ENCODE results near the gene IL1A. TPM values are rescaled to one million over a fixed set of nuclear protein-coding genes. Genes with fewer than 3 reads are reported as not detected.

The IL1A gene
- total RNA-seq, 2 donors from 2014 or later: 0.35 to 0.44 TPM

DNA sequence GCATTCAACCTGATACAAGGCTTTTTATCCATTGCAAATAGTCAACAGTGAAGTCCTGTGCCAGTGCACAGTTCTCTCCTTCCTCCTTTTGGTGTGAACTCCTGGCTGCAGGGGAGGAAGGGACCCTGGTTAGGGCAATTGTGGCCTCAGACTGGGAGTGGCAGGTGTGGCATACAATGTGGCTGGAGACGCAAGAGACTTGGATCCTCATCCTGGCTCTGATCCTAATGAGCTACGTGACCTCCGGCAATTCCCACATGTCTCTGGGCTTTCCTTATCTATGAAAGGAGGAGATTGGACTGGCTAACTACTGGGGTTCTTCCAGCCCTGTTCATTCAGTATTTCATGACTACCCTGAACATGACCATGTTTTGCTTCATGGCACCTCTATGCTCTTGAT is 10.5 kb upstream of the IL1A start:
- no peak overlapping the region for H3K27ac Mint-ChIP-seq
- DNase-seq (no peak), ATAC-seq (no peak)
- no peak overlapping the region for H3K4me3 Mint-ChIP-seq
- no peaks in the 10 kb centered on the region for H3K27me3 Mint-ChIP-seq
- no peaks in the 10 kb centered on the region for H3K9me3 ChIP-seq (ENCODE audit: control insufficient read depth, low read length, poor library complexity, severe bottlenecking)
- H3K36me3 Mint-ChIP-seq (ENCODE audit: low read depth): peaks cover 2% of the 10 kb centered on the region
- peaks cover 3% of the 10 kb centered on the region for H3K4me1 Mint-ChIP-seq

DNA sequence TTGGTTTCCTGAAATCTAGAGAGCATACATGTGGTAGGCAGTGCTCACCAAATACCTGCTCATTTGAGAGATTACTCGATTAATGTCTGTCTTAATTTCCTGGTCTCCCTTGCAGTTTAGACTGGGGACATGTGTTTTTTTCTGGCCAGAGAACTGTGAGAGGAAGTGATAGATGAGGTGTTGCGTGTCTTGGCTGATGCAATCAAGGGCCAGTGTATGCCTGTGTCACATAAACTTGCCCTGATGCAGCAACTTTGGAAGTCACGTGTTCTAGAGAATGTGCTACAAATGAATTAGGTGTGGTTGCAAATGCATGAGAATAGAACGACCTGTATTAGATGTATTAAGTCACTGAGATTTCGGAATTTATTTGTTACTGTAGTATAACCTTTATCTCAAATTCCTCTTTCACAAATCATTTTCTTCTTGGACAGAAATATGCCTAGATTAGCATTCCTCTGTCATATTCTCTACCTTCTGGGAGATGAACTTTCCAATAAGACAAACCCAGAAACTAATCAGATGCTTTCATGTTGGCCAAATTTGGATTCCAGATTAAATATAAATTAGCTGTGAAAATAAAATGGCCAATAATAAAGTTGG is 9.9 kb upstream of the IL1A start:
- H3K9me3 ChIP-seq (ENCODE audit: control insufficient read depth, low read length, poor library complexity, severe bottlenecking): no peaks in the 10 kb centered on the region
- peaks cover 2% of the 10 kb centered on the region for H3K36me3 Mint-ChIP-seq (ENCODE audit: low read depth)
- H3K27me3 Mint-ChIP-seq: no peaks in the 10 kb centered on the region
- H3K4me3 Mint-ChIP-seq: no peak overlapping the region
- no peak overlapping the region for H3K27ac Mint-ChIP-seq
- H3K4me1 Mint-ChIP-seq: peaks cover 3% of the 10 kb centered on the region
- DNase-seq (no peak), ATAC-seq (peak; percentile 49)

DNA sequence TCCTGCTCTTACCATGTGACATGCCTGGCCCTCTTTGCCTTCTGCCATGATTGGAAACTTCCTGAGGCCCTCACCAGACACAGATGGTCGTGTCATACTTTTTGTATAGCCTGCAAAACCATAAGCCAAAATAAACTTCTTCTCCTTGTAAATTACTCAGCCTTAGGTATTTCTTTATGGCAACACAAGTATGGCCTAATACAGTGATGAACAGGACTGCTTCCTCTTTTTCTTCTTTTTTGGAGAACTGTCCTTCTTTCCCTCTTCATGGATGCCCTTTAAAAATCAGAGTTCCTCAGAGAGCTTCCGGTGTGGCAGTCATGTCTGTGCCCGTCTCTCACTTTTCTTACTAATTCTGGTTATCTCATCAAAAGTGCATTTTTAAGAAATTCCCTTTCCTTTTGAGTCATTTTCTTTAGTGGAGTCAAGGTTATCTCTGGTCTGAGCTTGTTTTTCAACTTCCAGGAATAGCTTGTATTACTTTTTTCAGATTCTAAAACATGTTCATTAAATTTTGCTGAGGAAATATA is 9.2 kb upstream of the IL1A start:
- Mint-ChIP-seq H3K27ac (no peak overlapping the region), H3K4me1 (peaks cover 3% of the 10 kb centered on the region), H3K27me3 (no peaks in the 10 kb centered on the region), H3K4me3 (no peak overlapping the region), H3K36me3 (ENCODE audit: low read depth) (peaks cover 2% of the 10 kb centered on the region)
- ATAC-seq (peak; percentile 8), DNase-seq (no peak)
- no peaks in the 10 kb centered on the region for H3K9me3 ChIP-seq (ENCODE audit: control insufficient read depth, low read length, poor library complexity, severe bottlenecking)

DNA sequence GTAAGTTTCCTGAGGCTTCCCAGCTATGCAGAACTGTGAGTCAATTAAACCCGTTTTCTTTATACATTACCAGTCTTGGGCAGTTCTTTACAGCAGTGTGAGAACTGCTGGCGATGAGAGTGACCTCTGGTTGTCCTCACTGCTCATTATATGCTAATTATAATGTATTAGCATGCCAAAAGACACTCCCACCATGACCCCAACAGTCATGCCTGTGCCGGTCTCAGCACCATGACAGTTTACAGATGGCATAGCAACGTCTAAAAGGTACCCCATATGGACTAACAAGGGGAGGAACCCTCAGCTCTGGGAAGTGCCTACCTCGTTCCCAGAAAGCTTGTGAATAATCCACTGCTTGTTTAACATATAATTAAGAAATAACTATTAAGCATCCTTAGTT is 8.1 kb upstream of the IL1A start:
- ATAC-seq (no peak), DNase-seq (no peak)
- Mint-ChIP-seq H3K36me3 (ENCODE audit: low read depth) (peaks cover 2% of the 10 kb centered on the region), H3K4me1 (peaks cover 3% of the 10 kb centered on the region), H3K27ac (no peak overlapping the region), H3K27me3 (peaks cover under 1% of the 10 kb centered on the region), H3K4me3 (no peak overlapping the region)
- H3K9me3 ChIP-seq (ENCODE audit: control insufficient read depth, low read length, poor library complexity, severe bottlenecking): no peaks in the 10 kb centered on the region

DNA sequence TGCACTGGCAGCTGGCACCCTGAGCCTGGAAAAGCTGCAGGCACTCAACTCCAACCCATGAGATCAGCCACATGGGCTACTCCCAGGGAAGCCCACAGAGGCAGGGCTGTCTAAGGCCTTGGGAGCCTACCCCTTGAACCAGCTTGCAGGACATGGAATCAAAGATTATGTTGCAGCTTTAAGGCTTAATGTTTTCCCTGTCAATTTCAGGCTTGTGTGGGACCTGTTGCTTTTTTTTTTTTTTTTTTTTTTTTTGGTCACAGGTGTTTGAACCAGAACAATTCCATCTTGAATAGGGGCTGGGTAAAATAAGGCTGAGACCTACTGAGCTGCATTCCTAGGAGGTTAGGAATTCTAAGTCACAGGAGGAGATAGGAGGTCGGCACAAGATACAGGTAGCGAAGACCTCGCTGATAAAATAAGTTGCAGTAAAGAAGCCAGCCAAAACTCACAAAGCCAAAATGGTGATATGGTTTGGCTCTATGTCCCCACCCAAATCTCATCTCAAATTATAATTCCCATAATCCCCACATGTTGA is 7.5 kb upstream of the IL1A start:
- ATAC-seq: no peak

DNA sequence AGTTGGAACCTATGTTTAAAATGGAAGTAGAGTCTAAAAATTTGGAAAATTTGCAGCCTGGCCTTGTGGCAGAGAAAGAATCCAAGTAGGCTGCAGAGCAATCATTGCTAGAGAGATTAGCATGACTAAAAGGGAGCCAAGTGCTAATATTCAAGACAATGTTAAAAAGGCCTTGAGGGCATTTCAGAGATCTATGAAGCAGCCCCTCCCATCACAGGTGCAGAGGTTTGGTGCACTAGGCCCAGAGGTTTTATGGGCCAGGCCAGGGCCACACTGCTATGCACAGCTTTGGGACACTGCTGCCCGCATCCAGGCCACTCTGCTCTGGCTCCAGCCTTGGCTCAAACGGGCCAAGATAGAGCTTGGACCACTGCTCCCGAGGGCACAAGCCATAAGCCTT is 6.7 kb upstream of the IL1A start:
- no peak overlapping the region for H3K27ac Mint-ChIP-seq
- no peak for DNase-seq
- peaks cover 3% of the 10 kb centered on the region for H3K4me1 Mint-ChIP-seq
- H3K36me3 Mint-ChIP-seq (ENCODE audit: low read depth): peaks cover 2% of the 10 kb centered on the region
- no peak for ATAC-seq
- H3K27me3 Mint-ChIP-seq: peaks cover 13% of the 10 kb centered on the region
- no peak overlapping the region for H3K4me3 Mint-ChIP-seq
- H3K9me3 ChIP-seq (ENCODE audit: control insufficient read depth, low read length, poor library complexity, severe bottlenecking): no peaks in the 10 kb centered on the region

More for the DNA sequence above, 7.5 kb upstream of the IL1A start:
- H3K4me1 Mint-ChIP-seq: peaks cover 3% of the 10 kb centered on the region
- no peak overlapping the region for H3K4me3 Mint-ChIP-seq
- no peaks in the 10 kb centered on the region for H3K9me3 ChIP-seq (ENCODE audit: control insufficient read depth, low read length, poor library complexity, severe bottlenecking)
- H3K27ac Mint-ChIP-seq: no peak overlapping the region
- H3K36me3 Mint-ChIP-seq (ENCODE audit: low read depth): peaks cover 2% of the 10 kb centered on the region
- no peak for DNase-seq
- H3K27me3 Mint-ChIP-seq: peaks cover 7% of the 10 kb centered on the region

DNA sequence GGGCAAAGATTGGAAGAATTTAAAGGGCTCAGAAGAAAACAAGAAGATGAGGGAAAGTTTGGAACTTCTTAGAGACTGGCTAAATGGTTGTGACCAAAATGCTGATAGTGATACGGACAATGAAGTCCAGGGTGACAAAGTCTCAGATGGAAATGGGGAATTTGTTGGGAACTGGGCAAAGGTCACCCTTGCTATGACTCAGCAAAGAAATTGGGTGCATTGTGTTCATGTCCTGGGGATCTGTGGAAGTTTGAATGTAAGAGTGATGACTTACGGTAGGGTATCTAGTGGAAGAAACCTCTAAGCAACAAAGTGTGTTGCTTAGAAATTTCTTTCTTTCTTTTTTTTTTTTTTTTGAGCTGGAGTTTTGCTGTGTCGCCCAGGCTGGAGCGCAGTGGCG is 6.0 kb upstream of the IL1A start:
- Mint-ChIP-seq H3K36me3 (ENCODE audit: low read depth) (peaks cover 2% of the 10 kb centered on the region), H3K4me3 (no peak overlapping the region), H3K27ac (no peak overlapping the region), H3K27me3 (peaks cover 14% of the 10 kb centered on the region), H3K4me1 (peaks cover 3% of the 10 kb centered on the region)
- DNase-seq: no peak
- no peaks in the 10 kb centered on the region for H3K9me3 ChIP-seq (ENCODE audit: control insufficient read depth, low read length, poor library complexity, severe bottlenecking)
- ATAC-seq: no peak

DNA sequence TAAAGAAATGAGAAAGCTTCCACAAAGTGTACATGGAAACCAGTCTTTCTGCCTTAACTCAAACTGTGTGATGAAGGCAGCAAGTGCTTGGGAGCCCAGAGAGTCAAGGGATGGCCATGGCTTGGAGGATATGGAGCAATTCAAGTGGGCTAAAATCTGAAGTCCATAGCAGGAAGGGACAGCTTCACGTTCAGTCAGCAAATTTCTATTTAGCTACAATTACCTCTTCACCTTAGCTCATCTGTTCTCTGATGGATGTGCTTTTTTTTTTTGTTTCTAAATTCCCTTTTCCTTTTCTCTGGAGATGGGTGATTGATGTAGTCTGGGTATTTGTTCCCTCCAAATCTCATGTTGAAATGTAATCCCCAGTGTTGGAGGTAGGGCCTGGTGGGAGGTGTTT is 4.9 kb upstream of the IL1A start:
- H3K27ac Mint-ChIP-seq: peak overlapping the region; percentile 22
- peaks cover 4% of the 10 kb centered on the region for H3K36me3 Mint-ChIP-seq (ENCODE audit: low read depth)
- H3K9me3 ChIP-seq (ENCODE audit: control insufficient read depth, low read length, poor library complexity, severe bottlenecking): no peaks in the 10 kb centered on the region
- H3K27me3 Mint-ChIP-seq: peaks cover 25% of the 10 kb centered on the region
- H3K4me1 Mint-ChIP-seq: peaks cover 7% of the 10 kb centered on the region
- no peak overlapping the region for H3K4me3 Mint-ChIP-seq
- ATAC-seq (no peak), DNase-seq (no peak)

DNA sequence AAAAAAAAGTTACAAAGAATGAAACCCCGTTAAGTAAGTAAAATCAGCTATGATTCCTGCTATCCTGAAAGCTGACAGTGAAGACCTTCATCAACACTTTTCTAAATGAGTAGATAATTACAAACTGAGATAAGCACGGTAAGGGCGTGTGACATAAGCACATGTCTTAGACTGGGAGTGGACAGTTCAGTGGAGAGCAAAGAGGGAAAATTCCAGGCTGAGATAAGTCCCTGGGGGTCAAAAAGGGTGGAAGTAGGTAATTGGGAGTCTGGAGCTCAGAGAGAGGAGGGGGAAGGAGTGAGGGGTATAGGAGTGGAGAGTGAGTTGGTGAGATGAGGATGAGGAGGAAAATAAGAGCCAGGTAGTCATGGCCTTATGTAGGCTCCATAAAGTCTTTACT is 4.4 kb upstream of the IL1A start:
- Mint-ChIP-seq H3K27me3 (peaks cover 31% of the 10 kb centered on the region), H3K36me3 (ENCODE audit: low read depth) (peaks cover 6% of the 10 kb centered on the region), H3K4me1 (peaks cover 4% of the 10 kb centered on the region), H3K4me3 (no peak overlapping the region), H3K27ac (peak overlapping the region; percentile 22)
- ATAC-seq (no peak), DNase-seq (no peak)
- no peaks in the 10 kb centered on the region for H3K9me3 ChIP-seq (ENCODE audit: control insufficient read depth, low read length, poor library complexity, severe bottlenecking)

DNA sequence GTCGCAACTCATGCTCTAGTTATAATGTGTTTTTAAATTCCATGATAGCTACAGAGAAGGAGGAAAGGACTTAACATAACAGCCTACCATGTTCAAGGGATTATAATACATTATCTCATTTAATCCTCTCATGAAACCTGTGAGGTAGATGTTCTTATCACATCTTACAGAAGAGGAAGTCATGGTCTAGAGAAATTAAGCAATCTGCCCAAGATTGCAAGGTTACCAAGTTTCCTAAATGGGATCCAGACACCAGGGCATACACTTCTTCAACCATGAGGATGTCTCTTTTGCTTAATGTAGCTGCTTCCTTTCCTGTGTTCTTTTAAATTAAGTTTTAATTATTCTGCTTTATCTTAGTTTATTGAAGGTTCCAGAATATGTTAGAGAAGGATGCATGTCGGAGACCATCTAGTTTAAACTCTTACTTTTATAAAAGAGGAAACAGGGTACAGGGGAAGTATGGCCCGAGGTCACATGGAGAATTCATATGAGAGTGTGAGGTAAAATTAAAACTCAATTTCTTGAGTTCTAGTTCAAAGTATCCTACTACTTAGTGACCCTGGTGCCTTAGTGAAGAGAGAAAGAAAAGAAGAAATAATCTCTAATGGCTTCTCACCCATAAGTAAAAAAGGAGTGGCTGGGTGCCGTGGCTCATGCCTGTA is 3.6 kb upstream of the IL1A start:
- no peak for ATAC-seq
- Mint-ChIP-seq H3K27ac (peak overlapping the region; percentile 22), H3K36me3 (ENCODE audit: low read depth) (peaks cover 6% of the 10 kb centered on the region), H3K27me3 (peaks cover 36% of the 10 kb centered on the region), H3K4me3 (no peak overlapping the region), H3K4me1 (peaks cover 4% of the 10 kb centered on the region)
- no peaks in the 10 kb centered on the region for H3K9me3 ChIP-seq (ENCODE audit: control insufficient read depth, low read length, poor library complexity, severe bottlenecking)
- no peak for DNase-seq

DNA sequence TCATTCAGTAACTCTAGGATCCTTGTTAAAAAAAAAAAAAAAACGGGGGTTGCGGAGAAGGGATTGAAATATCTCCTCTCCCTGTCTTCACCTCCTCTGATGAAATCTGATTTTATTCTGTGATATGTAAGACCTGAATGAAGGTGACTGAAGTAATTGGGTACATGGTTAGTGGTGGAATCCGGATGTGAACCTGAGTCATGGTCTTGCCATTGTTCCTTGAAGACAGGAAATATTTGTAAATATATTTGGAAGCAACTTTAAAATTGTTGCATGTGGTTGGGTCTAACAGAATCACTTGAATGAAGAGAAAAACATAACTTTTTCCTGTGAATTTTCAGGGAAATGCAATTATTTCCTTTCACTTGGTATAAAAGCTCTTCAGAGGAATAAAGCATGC is 3.0 kb upstream of the IL1A start:
- DNase-seq (no peak), ATAC-seq (no peak)
- H3K9me3 ChIP-seq (ENCODE audit: control insufficient read depth, low read length, poor library complexity, severe bottlenecking): no peaks in the 10 kb centered on the region
- H3K36me3 Mint-ChIP-seq (ENCODE audit: low read depth): peaks cover 6% of the 10 kb centered on the region
- peaks cover 4% of the 10 kb centered on the region for H3K4me1 Mint-ChIP-seq
- no peak overlapping the region for H3K4me3 Mint-ChIP-seq
- H3K27ac Mint-ChIP-seq: no peak overlapping the region
- H3K27me3 Mint-ChIP-seq: peaks cover 36% of the 10 kb centered on the region

DNA sequence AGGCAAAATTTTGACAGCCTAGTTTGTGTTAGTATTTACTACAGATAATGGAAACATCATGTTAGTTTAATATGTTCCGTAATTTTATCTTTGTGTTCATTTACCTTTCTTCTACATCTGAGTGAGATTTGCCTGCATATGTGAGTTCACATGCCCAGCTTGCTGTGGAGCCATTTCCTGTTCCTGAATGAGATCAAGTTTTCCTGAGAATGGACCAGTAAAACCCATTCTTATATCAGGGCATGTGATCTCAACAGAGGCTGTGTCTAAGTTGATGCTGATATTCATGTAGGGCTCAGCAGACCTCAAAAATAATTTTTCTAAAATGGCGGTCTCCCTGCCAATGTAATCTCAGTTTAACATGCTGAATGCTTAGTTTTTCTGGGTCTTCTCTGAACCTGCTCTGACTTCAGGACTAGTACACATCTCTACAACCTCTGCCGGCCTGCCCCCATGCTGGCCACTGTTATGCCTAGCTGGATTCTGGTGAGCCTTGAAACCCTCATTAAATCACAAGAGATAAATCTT is 1.0 kb downstream of the IL1A start:
- DNase-seq: no peak
- no peak for ATAC-seq
- H3K4me1 Mint-ChIP-seq: peaks cover 4% of the 10 kb centered on the region
- H3K27me3 Mint-ChIP-seq: peaks cover 51% of the 10 kb centered on the region
- H3K4me3 Mint-ChIP-seq: no peak overlapping the region
- no peak overlapping the region for H3K27ac Mint-ChIP-seq
- H3K36me3 Mint-ChIP-seq (ENCODE audit: low read depth): peaks cover 4% of the 10 kb centered on the region
- H3K9me3 ChIP-seq (ENCODE audit: control insufficient read depth, low read length, poor library complexity, severe bottlenecking): no peaks in the 10 kb centered on the region

DNA sequence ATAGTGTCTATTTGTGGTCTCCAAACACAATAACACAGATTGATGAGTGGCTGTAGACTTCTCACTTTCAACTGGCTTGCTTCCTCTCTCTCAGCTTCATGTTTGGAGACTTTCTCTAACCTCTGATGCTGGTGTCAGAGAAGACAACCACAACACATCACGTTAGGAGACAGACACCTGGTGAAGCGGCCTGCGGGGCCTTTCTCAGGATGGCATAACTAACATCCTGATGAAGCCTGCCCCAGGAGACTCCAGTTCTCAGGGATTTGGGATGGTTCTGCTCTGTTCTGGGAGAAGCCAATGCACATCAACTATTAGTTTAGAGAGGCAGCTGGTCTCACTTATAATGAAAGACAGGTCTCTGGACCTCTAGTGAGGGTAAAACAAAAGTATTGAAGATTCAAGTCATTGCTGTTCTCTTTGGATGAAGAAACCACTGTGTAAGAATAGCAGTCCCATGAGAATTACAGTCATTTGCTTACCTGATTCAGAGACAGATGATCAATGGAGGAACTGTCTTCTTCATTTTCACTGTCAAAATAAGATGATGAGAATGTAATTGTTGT is 2.0 kb downstream of the IL1A start:
- H3K9me3 ChIP-seq (ENCODE audit: control insufficient read depth, low read length, poor library complexity, severe bottlenecking): no peaks in the 10 kb centered on the region
- H3K27me3 Mint-ChIP-seq: peaks cover 49% of the 10 kb centered on the region
- H3K36me3 Mint-ChIP-seq (ENCODE audit: low read depth): peaks cover 4% of the 10 kb centered on the region
- H3K4me1 Mint-ChIP-seq: peaks cover 5% of the 10 kb centered on the region
- no peak overlapping the region for H3K4me3 Mint-ChIP-seq
- DNase-seq (no peak), ATAC-seq (no peak)
- H3K27ac Mint-ChIP-seq: no peak overlapping the region
